ENCODE measurements around the gene REXO4.
"Not testable (repeated sequence)": the region's sequence is repeated elsewhere in the genome, so short reads cannot be mapped to it uniquely, and the experiment has no call there.

The REXO4 gene

GRCh38 chr9:133420392-133420827, 2.6 kb upstream of the REXO4 start:
- FAIRE-seq, result no peak

- FAIRE-seq, result no peak
Measured at GRCh38 chr9:133419005-133419404, 1.2 kb upstream of the REXO4 start.

DNA sequence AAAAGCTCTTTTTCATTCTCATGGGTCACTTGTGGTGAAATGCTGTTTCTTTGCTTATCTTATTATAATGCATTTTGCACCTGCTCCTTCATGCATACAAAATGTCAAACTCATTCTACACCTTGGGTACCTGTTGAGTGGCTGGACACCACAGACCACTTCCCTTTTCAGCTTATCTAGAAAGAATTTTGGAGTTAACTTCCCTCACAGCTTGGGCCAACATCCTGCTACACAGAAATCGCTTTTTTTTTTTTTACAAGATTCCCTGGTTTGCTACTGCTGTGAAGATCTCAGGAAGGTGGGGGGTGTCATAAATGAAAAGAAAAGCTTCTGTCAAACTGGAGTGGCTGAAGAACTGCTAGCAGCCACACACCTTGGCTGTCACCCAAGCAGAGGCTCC, 2.6 kb downstream of the REXO4 start:
- no peak for FAIRE-seq

GRCh38 chr9:133408042-133408441, 9.8 kb downstream of the REXO4 start:
- no peak for FAIRE-seq

- FAIRE-seq, result no peak
Measured at GRCh38 chr9:133406480-133407307, 11.1 kb downstream of the REXO4 start.

DNA sequence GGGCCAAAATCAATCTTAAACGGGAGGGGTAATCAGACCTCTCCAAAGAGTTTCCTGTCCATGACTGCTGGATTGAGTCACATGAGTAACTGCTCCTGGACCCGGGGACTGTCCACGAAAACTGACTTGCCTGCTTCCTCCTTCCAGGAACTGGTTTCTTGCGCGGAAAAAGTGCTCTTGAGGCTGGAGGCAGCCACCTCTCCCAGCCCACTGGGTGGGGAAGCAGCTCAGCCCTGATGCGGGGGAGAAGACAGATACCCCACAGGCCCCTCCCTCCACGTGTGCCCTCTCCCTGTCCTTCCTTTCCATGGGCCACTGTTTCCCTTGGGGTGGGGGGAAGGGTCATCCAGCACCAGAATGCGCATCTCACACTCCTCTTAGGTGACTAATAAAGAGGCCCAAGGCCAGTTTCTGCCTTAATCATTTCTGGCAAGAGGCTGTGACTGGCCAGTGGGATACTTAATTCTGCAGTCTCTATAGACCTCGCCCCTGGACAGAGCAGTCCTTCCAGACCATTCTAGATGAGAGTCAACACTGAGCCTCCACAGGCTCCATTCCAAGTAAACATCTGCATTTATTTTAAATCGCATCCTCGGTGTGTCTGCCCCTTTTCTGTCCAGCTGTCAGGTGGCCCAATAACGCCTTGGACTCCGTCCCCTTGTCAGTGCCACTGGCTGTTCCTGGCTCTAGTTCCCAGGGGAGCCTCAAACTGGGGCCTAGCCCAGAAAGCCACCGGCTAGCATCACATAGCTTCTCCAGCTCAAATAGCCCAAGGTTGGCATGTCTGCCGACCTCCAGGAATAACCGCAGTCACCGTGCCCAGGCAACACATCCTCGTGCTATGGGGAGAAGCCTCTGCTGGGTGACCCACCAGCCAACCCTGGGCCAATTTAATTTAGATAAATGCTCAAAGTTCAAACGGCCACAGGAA, 12.0 kb downstream of the REXO4 start:
- FAIRE-seq, result no peak

DNA sequence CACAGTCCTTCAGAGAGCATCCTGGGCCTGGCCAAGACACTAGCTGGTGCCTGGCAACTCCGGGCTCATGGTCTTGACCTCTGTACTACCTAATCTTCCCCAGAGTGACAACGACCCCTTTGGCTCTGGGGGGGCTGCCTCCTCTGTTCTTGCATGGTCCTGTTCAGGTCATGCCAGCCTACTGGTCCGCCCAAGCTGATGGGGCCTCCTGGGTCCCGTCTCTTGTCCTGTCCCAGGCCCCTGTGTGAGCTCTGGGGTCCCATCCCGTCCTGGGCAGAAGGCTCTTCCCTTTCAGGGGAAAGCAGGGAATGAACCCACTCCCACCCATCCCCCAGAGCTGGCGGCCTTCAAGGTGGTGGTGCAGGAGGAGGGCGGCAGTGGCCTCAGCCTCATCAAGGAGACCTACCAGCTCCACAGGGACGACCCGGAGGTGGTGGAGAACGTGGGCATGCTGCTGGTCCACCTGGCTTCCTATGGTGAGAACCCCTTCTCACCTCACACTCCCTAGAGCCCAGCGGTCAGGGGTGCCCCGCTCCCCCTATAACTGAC, 13.3 kb downstream of the REXO4 start:
- FAIRE-seq, result no peak

- no peak for FAIRE-seq
Measured at GRCh38 chr9:133403766-133404453, 13.9 kb downstream of the REXO4 start.

DNA sequence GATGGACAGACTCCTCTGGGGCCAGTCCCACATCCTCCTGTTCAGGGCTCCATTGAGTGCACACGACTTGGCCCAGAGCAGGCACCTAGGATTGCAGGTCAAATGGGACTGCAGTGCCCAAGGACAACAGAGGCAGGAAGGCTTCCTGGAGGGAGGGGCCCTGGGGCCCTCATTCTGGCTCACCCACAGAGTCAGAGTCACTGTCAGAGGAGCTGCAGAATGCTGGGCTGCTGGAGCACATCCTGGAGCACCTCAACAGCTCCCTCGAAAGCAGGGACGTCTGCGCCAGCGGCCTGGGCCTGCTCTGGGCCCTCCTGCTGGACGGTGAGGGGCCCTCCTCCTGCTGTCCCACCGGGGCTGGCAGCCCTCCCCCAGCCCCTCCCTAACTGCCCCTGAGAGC, 15.1 kb downstream of the REXO4 start:
- FAIRE-seq, result no peak

- no peak for FAIRE-seq
Measured at GRCh38 chr9:133401588-133401987, 16.2 kb downstream of the REXO4 start.

GRCh38 chr9:133400292-133400691, 17.5 kb downstream of the REXO4 start:
- FAIRE-seq, result no peak

DNA sequence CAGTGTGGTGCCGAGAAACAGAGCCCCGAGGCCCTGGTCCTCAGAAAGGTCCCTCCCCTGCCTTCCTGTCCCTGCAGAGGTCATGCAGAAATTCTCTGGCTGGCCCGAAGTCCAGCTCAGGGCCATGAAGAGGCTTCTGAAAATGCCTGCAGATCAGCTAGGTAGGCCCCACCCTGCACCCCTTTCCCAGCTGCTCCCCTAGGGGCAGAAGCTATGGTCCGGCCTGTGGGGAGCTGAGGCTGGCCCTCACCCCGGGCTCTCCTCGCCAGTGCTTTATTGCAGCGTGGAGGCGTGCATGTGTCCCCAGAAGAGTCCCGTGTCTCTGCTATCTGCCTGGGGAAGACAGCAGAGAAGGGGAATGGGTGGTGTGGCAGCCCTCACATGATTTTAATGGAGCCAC, 19.9 kb downstream of the REXO4 start:
- FAIRE-seq, result no peak

DNA sequence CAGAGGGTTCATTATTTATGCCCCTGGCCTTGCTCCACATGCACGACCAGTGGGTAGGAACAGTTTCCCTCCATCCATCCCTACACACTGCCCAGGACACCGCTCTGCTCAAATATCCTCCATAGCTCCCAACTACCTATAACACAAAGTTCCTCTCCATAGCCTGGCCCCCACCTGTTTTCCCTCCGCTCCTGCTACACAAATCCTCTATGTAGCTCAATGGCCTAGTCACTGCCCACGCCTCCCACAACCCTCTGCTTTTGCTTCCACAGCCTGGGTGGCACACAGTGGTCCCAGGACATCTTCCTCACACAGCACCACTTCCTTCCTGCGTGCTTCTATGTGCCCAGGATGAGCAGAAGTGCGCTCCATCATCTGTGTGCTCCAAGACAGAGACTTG, 20.4 kb downstream of the REXO4 start:
- FAIRE-seq, result no peak

DNA sequence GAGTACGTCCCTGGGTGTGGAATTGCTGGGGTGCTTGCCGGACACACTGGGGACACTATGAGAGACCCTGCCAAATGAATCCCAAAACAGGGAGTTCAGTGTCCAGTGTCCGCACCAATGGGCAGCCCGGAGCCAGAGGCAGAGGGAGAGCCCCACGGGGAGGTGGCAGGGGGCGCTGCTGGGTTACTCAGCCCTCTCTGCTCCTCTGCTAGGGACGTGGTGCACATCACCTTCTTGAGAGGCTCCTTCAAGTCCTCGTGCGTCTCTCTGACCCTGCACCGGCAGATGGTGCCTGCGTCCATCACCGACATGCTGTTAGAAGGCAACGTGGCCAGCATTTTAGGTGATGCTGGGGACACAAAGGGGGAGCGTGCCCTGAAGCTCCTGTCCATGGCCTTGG, 20.9 kb downstream of the REXO4 start:
- FAIRE-seq, result no peak

DNA sequence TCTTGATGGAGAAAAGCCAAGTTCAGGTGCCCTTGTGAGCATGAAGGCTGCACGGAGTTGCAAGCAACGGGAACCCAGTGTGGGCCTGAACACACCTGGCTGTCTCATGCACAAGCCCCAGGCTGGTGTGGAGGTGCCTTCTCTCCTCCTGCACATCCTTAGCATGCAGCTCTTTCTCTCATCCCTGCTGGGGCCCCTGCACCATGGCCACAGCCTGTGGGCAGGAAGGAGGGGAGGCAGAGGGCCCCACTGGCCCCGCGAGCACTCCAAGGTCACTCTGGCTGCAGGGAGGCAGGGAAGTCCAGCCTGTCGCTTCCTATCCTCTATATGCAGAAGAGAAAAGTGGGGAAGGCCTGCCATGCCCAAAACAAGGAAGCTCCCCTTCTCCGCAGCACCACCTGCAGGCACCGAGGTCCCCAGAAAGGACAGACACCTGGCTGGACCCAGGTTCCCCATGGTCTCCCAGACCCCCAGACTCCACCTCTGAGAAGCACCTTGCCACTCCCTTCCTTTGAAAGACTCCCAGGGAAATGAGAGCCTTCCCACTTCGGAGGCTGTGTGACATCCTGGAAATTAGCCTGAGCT, 23.0 kb downstream of the REXO4 start:
- FAIRE-seq, result no peak

DNA sequence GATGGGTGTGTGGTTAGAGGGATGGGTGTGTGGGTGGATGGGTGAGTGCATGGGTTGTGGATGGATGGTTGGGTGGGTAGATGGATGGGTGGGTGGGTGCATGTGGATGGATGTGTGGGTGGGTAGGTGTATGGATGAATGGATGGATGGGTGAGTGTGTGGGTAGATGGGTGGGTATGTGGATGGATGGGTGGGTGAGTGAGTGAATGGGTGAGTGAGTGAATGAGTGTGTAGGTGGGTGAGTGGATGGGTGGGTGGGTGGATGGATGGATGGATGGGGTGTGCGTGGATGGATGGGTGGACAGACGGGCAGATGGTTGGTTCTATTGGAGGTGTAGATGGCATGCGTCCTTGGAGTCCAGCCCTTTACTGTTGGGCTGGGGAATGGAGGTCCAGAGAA, 24.4 kb downstream of the REXO4 start:
- FAIRE-seq, result no peak

- not testable (repeated sequence) for FAIRE-seq
Measured at GRCh38 chr9:133392308-133392707, 25.5 kb downstream of the REXO4 start.

GRCh38 chr9:133391449-133391848, 26.4 kb downstream of the REXO4 start:
- FAIRE-seq, result not testable (repeated sequence)

- no peak for FAIRE-seq
Measured at GRCh38 chr9:133390713-133391112, 27.1 kb downstream of the REXO4 start.

GRCh38 chr9:133389562-133389961, 28.2 kb downstream of the REXO4 start:
- FAIRE-seq, result no peak

- FAIRE-seq, result no peak
Measured at GRCh38 chr9:133389025-133389557, 28.7 kb downstream of the REXO4 start.

- no peak for FAIRE-seq
Measured at GRCh38 chr9:133387680-133388079, 30.1 kb downstream of the REXO4 start.
